Brain pericyte (primary cell): ENCODE results near the gene PTPRT.

Experiments used
- DNase-seq: peaks from one replicate; pipeline ENCODE4 v3.0.0-alpha.2; 2012; ENCODE audit warnings: low read depth, low spot score

Gene PTPRT

DNA sequence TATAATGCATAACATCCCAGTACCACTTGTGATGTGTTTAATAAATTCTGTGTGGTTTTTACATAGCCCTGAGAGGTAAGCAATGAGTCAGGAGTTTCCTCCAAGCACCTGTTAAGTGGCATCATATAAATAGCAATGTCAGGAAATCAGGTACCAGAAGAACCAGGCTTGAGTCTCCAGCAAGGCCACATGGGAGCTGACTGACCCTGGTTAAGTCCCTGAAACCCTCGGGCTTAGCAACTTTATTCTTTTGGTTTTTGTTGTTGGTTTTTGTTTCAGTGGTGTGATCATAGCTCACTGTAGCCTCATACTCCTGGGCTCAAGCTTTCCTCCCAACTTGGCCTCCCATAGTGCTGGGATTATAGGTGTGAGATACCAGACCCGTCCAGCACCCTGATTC is 70.0 kb downstream of the PTPRT start:
- no peak for DNase-seq

DNA sequence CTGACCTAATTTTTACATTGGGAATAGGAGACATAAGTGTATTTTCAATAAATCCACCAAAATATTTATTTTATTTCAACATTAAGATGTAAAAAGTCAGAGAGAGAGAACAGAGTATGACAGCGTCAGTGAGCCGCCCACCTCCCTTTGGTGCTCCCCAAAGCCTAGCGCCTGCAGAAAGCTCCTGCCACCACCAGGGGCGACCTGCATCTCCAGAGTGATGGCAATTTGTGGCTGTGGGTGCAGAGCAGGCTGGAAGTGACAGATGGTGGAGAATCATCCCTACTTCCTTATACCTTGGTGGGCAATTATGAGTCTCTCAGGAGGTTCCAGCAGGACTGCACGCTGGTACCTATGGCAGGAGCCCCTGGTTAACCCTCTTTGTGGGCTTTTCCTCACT is 87.3 kb downstream of the PTPRT start:
- no peak for DNase-seq

DNA sequence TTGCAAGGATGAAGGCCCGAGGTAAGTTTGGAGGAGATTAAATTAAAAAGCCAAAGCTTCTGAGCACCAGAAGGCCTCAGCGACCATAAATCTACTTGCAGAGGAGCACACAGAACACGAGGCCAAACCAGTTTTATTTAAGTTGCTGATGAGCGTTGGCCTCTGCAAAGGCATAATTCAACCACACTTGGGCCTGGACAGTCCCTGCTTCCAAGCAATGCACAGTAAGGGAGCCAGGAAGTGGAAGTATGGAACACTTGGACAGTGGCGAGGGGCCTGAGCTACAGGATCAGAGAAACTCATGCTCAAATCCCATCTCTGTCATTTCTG is 92.8 kb downstream of the PTPRT start:
- no peak for DNase-seq

DNA sequence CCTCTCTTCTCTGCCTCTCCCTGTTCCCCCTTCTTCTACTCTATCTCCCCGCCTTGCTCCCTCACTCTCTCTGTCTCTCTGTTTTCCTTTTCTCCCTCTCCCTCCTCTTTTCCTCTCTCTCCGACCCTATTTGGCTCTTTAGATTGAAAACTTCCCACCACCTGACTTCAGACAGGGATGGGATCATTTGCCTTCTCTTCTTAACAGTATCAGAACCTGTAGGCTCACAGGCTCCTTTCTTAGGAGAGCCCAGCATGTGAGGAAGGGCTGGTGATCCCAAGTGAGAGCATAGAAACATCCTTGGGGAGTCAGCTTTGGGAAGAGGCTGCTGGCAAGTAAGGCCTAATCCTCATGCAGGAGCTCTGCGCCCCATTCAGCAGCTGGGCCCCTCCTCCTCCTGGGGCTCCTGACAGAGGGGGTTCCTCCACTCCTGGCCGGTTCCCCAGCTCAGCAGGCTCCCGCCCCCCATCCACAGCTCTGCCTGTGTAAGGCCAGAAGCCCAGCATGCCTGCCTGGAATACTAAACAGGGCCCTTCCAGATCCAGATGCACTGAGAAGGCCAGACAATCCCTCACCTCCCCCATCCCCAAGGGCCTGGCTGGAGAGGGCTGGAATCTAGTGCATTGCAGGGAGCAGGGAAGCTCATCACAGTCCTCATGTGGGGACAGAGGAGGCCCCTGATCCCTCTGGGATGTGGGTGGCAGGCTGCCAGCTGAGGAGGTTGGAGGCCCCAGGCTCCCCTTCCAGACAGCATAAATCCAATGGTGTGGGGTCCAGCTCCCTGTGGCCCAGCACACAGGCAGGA is 93.4 kb downstream of the PTPRT start:
- no peak for DNase-seq

DNA sequence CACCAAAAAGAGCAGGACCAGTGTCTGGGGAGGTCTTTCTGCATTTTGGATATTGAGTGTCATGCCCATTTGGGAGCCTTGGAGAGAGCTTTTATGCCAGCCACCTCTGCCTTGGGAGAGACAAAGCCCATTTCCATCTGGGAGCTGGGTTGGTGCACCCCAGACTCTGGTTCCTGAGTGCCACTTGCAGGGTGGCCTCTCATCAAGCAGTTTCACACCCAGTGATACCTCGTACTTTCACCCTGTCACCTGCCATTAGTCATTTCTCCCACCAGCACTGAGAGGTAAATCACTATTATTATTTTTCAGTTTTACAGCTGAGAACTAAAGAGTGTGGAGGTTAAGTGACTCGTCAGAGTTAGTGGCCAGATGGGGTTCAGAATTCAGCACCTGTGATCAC is 94.7 kb downstream of the PTPRT start:
- DNase-seq, result no peak

DNA sequence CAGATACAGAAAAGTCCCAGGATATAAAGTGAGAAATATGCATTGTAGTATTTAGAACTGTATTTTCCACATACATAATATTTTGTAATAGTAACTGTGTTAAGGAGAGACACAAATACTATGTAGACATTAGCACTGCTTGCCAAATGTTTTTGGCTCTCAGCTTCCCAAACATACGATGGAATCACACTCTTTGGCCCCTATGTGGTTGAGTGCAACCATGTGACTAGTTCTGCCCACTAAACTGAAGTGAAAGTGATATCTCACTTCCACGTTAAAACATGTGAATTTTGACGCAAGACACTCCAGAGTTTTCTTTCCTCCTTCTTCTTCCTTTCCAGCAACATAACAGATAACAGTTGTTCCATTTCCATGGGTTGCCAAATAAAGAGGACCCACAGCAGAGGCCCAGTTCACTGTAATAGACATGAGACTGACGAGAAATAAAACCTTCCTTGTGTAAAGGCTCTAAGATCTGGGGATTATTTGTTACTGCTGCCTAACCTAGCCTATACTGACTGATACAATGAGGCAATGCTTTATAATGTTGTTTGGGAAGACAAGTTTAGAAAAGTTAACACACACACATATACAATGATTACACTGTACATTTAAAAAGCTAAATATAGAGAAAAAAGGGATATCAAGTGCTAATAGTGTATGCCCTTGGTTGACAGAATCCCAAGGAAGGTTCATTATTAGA is 97.2 kb downstream of the PTPRT start:
- no peak for DNase-seq

DNA sequence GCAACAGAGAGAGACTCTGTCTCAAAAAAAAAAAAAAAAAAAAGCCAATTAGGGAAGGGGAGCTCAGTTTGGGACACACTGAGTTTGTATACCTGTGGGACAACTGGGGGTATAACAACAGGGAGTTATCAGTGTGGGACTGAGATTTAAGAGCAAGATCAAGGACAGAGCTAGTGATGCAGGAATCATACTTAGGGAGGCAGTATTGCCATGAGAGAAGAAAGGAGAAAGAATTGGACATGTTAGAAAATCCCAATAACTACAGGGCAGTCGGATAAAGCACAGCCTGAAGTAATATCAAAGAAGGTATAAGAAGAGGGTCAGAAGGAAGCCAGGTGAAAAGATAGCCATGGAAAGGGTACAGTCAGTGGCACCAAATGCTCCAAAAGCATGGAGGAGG is 121.2 kb downstream of the PTPRT start:
- no peak for DNase-seq

DNA sequence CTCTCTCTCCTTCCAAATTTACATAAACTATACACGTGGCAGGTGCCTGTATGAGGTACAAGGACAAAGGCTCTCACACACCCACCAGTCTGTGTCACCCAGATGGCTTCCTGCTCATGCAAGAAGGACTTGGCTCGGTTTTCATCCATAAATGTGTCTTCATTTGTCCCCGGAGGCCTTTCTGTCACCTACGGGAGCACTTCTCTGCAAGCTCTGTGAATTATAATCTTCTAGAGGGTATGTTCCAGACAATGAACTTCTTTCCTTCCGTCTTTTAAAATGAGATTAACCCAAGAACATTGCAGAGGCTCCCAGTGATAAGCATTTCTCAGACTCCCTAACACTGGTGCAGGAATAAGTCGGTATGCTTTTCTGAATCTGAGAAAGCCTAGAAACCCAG is 123.6 kb downstream of the PTPRT start:
- no peak for DNase-seq

DNA sequence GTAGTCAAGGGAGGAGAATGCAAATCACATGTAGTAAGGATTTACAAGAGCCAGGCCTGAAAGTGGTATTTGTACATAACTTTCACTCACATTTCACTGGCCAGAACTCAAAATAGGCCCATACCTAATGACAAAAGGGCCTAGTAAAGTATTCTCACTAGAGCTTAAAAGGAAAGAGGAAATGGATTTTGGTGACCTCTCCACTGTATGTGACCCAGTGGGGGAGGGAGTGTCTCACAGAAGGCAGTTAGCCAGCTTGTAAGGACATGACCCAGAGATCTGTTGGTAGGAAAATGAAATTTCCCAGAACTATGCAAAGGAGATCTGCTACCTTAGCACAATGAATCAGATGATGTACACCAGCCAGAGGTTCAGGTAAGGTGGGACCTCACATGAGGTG is 124.4 kb downstream of the PTPRT start:
- DNase-seq, result no peak

DNA sequence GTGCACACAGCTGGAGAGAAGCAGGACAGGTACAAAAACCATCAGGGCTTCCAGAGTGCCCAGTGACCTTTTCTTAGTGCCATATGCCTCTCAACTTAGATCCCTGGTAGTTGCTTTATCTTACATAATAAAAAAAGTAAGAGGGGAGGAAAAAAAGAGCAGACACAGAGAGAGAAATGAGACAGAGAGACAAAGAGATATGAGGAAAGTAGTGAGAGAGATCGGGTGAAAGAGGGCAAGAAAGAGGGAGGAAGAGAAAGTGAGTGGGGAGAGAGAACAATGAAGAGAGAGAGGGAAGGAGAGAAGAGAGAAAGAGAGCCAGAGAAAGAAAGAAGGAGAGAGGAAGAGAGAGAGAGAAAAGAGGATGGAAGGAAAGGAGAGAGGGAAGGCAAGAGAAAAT is 131.6 kb downstream of the PTPRT start:
- no peak for DNase-seq

DNA sequence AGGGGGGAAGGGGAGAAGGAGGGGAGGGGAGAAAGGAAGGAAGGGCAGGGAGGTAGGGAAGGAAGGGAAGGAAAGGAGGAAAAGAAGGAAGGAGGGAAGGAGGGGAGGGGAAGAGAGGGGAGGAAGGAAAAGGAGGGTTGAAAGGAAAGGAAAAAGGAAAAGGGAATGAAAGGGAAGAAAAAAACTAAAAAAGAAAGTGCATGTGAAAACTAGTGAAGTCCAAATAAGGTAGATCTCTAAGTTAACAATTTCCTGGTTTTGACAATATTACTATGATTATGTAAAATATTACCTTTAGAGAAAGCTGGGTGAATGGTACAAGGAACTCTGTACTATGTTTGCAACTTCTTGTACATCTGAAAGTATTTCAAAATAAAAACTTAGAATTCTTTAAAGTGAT is 132.4 kb downstream of the PTPRT start:
- DNase-seq, result no peak

DNA sequence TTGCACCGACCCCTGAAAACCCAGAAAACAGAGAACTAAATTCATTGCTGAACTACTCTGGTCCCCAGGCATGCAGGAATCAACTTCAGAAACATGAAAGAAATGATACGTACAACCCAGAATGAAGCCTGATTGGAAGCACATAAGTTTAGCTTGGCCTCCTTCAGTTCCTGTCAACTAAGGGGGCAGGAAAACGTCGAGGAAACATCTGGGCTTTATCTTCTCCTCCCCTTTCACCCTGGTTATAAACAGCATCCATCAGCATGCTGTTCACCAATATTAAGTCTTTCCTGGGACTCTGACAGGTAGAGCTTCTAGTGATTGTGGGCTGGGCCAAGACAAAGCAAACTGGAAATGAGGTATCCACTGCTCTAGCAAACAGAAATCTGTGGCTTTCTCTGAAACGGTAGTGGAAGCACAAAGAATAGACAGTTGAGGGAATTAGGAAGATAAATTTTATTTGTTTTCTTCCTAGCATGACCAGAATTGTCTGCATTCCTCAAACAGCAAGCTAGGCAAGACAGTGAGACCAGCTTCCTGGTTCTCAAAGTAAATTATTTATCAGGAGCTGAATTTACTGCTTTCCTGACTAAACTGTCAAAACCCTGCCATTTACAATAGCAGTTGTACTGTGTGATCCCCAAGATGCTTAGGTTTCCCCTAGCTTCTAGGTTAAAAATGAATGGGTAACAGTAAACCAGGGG is 134.4 kb downstream of the PTPRT start:
- no peak for DNase-seq

DNA sequence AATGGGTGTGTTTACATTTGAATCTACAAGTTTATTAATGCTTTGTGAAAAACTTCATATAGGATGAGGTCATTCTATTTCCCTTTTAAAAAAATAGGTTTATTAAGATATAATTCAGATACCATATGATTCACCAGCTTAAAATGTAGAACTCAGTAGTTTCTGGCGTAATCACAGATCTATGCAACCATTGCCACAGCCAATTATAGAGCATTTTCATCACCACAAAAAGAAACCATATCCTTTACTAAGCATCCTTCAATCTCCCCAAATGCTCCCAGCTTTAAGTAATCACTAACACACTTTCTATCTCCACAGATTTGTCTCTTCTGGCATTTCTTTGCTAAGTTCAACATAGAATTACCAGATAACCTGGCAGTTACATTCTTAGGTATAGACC is 137.2 kb downstream of the PTPRT start:
- DNase-seq, result no peak

DNA sequence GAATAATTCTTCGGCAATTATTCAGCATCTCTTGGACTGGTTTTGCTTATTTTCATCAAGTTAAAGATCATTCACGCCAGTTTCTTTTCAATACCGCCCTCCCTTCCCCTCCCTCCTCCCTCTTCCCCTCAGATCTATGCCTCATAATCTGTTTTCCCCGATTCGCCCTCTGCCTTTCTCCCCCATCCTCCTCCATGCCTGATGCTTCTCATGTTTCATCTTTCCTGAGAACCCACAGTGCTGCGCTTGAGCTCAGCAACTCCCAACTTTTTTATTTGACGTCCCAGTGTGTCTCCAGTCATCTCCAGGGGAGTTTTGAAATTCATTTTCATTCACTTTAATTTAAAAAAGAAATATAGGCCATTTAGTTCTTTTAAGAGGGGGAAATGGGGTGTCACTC is 142.7 kb downstream of the PTPRT start:
- no peak for DNase-seq

DNA sequence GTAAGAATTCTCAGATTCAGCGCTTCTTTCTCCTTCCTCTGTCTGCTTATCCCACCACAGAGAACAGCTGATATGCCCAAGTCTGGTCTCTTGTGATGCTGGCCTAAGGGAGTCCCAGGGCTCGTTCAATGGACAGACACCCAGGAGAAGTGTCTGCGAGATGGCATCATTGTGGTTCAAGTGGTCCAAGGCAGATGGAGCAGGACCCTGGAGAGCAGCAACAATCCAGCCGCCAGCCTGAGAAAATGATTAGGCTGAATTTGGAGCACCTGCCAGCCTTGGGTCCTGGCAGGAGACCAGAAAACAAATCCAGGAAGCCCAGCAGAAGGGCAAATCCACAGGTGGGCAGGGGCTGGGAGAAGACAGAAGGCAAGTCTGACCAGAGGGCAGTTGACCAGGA is 145.8 kb downstream of the PTPRT start:
- DNase-seq, result no peak

DNA sequence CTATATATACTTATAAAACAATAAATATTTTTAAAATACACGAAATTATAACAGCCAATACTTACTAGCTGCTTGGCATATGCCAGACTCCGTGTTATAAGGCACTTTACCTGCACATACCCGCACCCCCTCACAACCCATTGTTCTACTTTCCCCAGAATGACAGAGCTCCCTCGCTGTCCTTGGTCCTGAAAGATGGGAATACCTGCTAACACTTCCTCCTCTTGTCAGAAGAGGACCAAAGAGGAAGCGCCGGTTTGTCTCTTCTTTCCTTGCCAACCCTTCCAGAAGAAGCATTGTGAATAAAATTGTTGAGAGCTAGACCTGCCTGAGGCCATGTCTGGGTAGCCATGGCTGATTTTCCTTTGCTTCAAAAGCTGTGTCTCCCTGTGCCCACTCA is 149.3 kb downstream of the PTPRT start:
- DNase-seq, result no peak

DNA sequence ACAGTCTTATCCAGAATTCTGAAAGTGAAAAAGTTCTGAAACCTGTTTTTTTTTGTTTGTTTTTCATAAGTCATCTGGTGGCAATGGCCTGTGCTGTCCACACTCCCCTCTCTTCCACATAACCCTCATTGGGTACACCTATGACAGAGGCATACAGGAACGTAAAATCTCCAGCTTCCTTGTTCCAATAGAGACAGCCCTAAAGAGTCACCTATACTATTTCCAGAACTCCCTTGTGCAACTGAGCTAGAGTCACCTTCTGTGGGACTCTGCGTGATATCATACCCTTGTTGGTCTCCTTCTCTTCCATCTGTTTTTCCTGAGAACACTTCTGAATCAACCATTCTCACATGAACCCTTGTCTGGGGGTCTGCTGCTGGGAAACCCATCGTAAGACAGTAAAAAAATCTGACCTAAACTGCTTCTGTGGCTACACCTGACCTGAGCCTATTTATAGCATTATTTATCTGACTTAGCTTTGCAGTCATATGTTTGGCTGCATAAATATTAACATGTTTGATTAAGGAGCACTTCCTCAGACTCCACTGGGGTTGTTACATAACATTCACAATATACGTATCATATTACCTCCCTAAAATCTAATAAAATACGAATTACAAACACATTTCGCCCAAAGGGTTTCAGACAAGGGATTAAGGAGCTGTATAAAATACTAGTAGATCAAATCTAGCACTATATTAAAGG is 151.9 kb downstream of the PTPRT start:
- DNase-seq, result no peak

DNA sequence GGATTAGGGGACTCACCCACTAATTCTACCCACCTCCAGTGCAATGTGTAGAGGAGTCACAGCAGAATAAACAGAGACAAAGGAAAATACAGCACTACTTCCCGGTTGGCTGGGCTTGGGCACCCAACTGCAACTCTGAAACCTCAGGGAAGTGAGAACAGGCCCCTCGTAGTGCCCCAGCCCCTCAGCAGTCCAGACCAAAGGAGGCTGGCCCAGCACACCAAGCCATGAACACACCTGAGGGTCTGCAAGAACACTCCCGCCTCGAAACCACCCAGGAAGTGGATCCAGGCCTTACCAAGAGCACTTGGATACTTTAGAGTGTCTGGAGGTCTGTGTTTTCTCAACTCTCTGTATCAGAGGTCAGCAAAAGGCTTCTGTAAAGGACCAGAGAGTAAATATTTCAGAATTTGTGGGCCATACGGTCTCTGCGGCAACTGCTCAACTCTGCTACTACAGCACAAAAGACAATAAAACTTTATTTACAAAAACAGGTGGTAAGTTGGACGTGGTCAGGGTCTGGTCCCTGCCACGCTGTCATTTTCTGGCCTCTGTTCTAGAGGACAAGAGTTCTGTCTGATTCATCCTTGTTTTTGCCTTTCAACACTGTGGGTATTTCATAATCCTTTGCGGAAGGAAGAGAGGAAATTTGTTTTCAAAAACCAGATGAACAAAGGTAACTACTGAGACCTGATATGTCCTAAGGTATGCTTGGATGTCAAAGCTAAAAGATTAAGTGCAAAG is 154.6 kb downstream of the PTPRT start:
- no peak for DNase-seq

DNA sequence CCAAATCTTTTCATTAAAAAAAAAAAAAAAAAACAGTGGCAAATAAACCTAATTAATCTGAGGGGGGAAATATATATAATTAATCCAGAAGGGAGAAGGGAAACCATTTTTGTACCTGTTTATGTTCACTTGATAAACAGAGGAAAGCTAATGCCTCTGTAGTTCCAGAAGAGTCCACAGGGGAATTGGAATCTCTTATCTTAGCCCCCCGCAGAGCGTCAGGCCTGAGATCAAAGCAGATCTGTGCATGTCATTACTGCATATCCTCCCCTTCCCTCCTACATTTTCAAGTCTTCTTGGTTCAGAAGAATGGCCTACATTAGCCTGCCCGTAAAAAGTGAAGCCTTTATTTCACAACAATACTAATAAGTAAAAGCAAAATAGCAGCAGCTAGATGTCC is 157.2 kb downstream of the PTPRT start:
- DNase-seq, result no peak

DNA sequence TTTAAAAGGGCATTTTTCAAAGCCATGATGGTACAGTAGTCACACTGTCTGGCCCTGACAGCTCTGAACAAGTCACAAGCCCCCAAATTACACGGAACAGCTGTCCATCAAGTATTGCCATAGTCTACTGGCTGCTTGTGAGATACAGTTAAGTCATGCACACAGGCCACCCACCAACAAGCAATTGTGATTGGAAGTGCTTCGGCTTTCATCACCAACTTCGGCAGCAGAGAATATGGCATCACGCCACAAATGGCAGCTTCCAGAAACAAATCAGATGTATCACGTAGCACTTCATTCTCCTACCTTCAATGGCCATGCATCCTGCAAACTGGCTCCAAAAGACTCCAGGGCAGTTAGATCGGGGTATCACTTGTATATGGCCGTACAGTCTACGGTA is 160.5 kb downstream of the PTPRT start:
- DNase-seq, result no peak

DNA sequence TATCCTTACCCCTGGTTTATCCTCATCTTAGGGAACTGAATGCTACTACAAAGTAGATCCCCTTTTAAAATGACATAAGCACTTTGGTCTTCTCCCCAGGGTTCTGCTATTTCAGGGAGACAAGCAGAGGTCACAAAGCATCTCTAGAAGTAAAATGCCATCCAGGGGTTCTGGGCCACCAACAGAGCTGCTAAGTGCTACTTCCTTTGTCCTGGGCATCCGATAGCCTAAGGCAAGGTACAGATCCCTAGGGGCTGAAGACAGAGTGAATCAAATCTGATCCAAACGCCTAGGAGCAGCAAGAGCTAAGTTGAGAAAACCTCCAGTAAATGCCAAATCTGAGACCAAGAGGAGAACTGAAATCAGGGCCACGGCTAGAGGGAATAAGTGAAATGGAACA is 161.2 kb downstream of the PTPRT start:
- DNase-seq, result no peak

DNA sequence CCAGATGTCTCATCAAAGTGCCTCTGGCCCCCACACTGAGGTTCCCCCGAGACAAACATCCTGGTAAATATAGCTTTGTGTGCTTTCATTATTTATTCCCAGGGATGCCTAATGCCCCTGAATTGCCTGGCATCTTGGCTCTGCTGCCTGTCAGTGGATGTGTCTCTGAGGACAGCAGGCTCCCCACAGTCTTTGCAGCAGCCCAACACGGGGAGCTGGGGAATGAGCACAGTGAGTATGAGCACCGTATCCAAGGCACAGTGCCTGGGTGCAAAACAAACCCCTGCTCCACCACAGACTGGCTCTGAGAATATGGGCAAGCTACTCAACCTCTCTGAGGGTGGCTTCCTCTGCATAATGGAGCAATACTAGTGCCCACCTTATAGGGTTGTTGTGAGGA is 165.9 kb downstream of the PTPRT start:
- no peak for DNase-seq
